ENCODE results near the gene CDCA7L. TPM values are rescaled to one million over a fixed set of nuclear protein-coding genes. Genes with fewer than 3 reads are reported as not detected.

CDCA7L gene
- total and polyA plus RNA-seq, 10 donors: 15.4 to 38.6 (median 30.4) TPM

- intact Hi-C loops (cut with DNase I; ENCODE audit: low total_unique reads): no loop called here
- Histone ChIP-seq H3K27me3 (replicated peaks in 1 of 7) (no peaks in the 10 kb centered on the region), H3K4me1 (peaks cover 0 to 22% (median 0%) of the 10 kb centered on the region in 6 donors), H3K36me3 (peaks cover 0 to 74% (median 8%) of the 10 kb centered on the region in 6 donors), H3K9me3 (no peaks in the 10 kb centered on the region), H3K27ac (no peak overlapping the region), H3K4me3 (no peak overlapping the region)
- no peak for DNase-seq
- 87 to 94% (median 91%) methylated on average over 7 of the region's 7 CpGs for WGBS, 5 donors
- TF ChIP-seq CTCF (IDR thresholded peaks at IDR 0.05 in 8 of 11, conservative IDR thresholded peaks at IDR 0.05 in 3 of 11) (no peak), POLR2A (IDR thresholded peaks at IDR 0.05) (no peak), POLR2AphosphoS5 (IDR thresholded peaks at IDR 0.05) (no peak)
Observed at GRCh38 chr7:21912305-21912704, 33.4 kb downstream of the CDCA7L start.

GRCh38 chr7:21911341-21911875, 34.3 kb downstream of the CDCA7L start:
- intact Hi-C loops (cut with DNase I; ENCODE audit: low total_unique reads): no loop called here
- peaks cover 0 to 80% (median 8%) of the 10 kb centered on the region in 6 donors for H3K36me3 ChIP-seq
- H3K9me3 ChIP-seq: no peaks in the 10 kb centered on the region
- DNase-seq: no peak
- H3K4me1 ChIP-seq: peaks cover 0 to 22% (median 0%) of the 10 kb centered on the region in 6 donors
- TF ChIP-seq POLR2AphosphoS5 (IDR thresholded peaks at IDR 0.05): no peak
- TF ChIP-seq CTCF (IDR thresholded peaks at IDR 0.05 in 8 of 11, conservative IDR thresholded peaks at IDR 0.05 in 3 of 11): no peak
- no peak for TF ChIP-seq POLR2A (IDR thresholded peaks at IDR 0.05)
- H3K27me3 ChIP-seq (replicated peaks in 1 of 7): no peaks in the 10 kb centered on the region
- no peak overlapping the region for H3K4me3 ChIP-seq
- no peak overlapping the region for H3K27ac ChIP-seq
- 85 to 92% (median 87%) methylated on average over 8 of the region's 8 CpGs for WGBS, 5 donors

GRCh38 chr7:21910253-21910652, 35.4 kb downstream of the CDCA7L start:
- Histone ChIP-seq H3K27me3 (replicated peaks in 1 of 7) (no peaks in the 10 kb centered on the region), H3K4me1 (peaks cover 0 to 22% (median 0%) of the 10 kb centered on the region in 6 donors), H3K9me3 (no peaks in the 10 kb centered on the region), H3K36me3 (peaks cover 0 to 83% (median 15%) of the 10 kb centered on the region in 6 donors), H3K27ac (no peak overlapping the region), H3K4me3 (no peak overlapping the region)
- 92 to 96% (median 95%) methylated on average over 6 of the region's 6 CpGs for WGBS, 5 donors
- no peak for DNase-seq
- intact Hi-C loops (cut with DNase I; ENCODE audit: low total_unique reads): no loop called here
- no peak for TF ChIP-seq POLR2AphosphoS5 (IDR thresholded peaks at IDR 0.05)
- no peak for TF ChIP-seq POLR2A (IDR thresholded peaks at IDR 0.05)
- TF ChIP-seq CTCF (IDR thresholded peaks at IDR 0.05 in 8 of 11, conservative IDR thresholded peaks at IDR 0.05 in 3 of 11): no peak

- Histone ChIP-seq H3K27ac (no peak overlapping the region), H3K36me3 (peaks cover 0 to 84% (median 20%) of the 10 kb centered on the region in 6 donors)
- intact Hi-C loops (cut with DNase I; ENCODE audit: low total_unique reads): no loop called here
Observed at GRCh38 chr7:21908746-21909145, 37.0 kb downstream of the CDCA7L start.

More at GRCh38 chr7:21908746-21909145, 37.0 kb downstream of the CDCA7L start:
- no peaks in the 10 kb centered on the region for H3K9me3 ChIP-seq
- TF ChIP-seq POLR2AphosphoS5 (IDR thresholded peaks at IDR 0.05): no peak
- TF ChIP-seq POLR2A (IDR thresholded peaks at IDR 0.05): no peak
- TF ChIP-seq CTCF (IDR thresholded peaks at IDR 0.05 in 8 of 11, conservative IDR thresholded peaks at IDR 0.05 in 3 of 11): no peak
- 77 to 89% (median 83%) methylated on average over 5 of the region's 5 CpGs for WGBS, 5 donors
- H3K4me1 ChIP-seq: peaks cover 0 to 10% (median 0%) of the 10 kb centered on the region in 6 donors
- H3K4me3 ChIP-seq: no peak overlapping the region
- DNase-seq: no peak
- H3K27me3 ChIP-seq (replicated peaks in 1 of 7): no peaks in the 10 kb centered on the region
